GM18907 (cell line): ENCODE measurements around the gene RNF145.
"Not testable (repeated sequence)": the region's sequence is repeated elsewhere in the genome, so short reads cannot be mapped to it uniquely, and the experiment has no call there.

ENCODE experiments used
- ATAC-seq: cut with Tn5 transposase; IDR thresholded peaks from one replicate; pipeline ENCODE4 v1.9.1; 2021; ENCODE audit warnings: mild to moderate bottlenecking, moderate library complexity; ENCODE audit not compliant: unreplicated experiment

Gene RNF145

DNA sequence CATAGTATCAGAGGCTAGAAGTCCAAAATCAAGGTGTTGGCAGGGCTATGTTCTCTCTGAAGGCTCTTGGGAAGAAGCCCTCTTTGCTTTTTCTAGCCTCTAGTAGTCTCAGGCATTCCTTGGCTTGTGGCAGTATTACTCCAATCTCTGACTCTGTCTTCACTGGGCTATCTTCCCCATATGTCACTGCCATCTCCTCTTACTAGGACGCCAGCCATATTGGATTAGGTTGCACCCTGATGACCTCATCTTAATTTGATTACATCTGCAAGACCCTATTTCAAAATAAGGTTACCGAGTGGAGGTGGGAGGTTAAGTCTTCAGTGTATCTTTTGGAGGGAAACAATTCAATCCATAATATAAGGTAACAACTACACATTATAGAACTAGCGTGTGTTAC is 88.3 kb downstream of the RNF145 start:
- no peak for ATAC-seq

- no peak for ATAC-seq
Observed at GRCh38 chr5:159120446-159120845, 88.9 kb downstream of the RNF145 start.

DNA sequence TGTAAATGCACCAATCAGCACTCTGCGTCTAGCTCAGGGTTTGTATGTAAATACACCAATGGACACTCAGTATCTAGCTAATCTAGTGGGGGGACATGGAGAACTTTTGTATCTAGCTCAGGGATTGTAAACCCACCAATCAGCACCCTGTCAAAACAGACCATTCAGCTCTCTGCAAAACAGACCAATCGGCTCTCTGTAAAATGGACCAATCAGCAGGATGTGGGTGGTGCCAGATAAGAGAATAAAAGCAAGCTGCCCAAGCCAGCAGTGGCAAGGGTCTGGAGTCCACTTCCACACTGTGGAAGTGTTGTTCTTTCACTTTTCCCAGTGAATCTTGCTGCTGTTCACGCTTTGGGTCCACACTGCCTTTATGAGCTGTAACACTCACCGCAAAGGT is 89.5 kb downstream of the RNF145 start:
- not testable (repeated sequence) for ATAC-seq

DNA sequence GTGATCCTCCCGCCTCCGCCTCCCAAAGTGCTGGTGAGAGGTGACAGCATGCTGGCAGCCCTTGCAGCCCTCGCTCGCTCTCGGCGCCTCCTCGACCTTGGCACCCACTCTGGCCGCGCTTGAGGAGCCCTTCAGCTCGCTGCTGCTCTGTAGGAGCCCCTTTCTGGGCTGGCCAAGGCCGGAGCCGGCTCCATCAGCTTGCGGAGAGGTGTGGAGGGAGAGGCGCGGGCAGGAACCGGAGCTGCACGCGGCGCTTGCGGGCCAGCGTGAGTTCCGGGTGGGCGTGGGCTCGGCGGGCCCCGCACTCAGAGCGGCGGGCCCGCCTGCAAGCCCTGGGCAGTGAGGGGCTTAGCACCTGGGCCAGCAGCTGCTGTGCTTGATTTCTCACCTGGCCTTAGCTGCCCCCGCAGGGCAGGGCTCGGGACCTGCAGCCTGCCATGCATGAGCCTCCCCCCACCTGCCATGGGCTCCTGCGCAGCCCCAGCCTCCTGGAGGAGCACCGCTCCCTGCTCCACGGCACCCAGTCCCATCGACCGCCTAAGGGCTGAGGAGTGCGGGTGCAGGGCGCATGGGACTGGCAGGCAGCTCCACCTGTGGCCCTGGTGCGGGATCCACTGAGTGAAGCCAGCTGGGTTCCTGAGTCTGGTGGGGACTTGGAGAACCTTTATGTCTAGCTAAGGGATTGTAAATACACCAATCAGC is 90.2 kb downstream of the RNF145 start:
- ATAC-seq, result not testable (repeated sequence)

GRCh38 chr5:159113405-159113804 is 95.9 kb downstream of the RNF145 start:
- ATAC-seq, result no peak

DNA sequence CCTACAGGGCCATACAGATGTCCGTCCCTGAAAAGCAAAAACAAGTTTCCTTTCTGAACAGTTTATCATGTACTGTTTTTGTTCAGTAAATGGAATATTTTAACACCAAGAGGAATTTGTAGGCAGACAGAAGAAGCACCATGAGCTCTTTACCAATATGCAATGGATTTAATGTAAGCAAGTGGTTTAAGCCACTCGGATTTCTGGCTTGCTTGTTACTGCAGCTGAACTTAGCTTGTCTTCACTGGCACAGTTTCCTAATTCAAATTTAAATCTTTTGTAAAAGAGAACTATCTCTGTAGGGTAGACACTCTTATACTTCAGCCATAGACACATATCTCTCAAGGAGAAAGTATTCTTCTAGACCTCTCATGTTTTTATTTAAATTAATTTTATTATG is 96.9 kb downstream of the RNF145 start:
- ATAC-seq, result no peak
